HG02884 (cell line): ENCODE data around the gene TM7SF2.
"Not testable (repeated sequence)": the region's sequence is repeated elsewhere in the genome, so short reads cannot be mapped to it uniquely, and the experiment has no call there.

Experiments
- ATAC-seq: cut with Tn5 transposase; IDR thresholded peaks from one replicate; pipeline ENCODE4 v1.9.1; 2021; ENCODE audit warnings: mild to moderate bottlenecking, moderate library complexity; ENCODE audit not compliant: unreplicated experiment

TM7SF2 gene

DNA sequence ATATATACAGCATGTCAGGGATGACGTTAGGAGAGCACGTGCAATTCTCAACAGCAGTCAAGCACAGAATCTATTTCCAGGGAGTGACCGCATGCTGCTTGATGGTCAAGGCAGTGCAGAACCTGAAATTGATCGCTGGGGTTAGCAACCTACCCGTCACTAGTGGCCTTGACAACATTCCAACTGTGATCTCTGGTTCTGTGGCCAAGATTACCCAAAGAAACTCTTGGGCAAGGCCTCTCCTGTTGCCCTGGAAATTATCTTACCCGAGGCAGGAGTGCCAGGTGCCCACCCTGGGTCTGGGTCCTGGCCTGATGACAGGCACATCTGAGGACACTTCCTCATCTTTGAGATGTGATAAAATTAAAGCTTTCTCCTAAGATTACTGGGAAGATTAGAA, 2.2 kb downstream of the TM7SF2 start:
- ATAC-seq: no peak

GRCh38 chr11:65114538-65115171, 3.0 kb downstream of the TM7SF2 start:
- ATAC-seq: no peak

DNA sequence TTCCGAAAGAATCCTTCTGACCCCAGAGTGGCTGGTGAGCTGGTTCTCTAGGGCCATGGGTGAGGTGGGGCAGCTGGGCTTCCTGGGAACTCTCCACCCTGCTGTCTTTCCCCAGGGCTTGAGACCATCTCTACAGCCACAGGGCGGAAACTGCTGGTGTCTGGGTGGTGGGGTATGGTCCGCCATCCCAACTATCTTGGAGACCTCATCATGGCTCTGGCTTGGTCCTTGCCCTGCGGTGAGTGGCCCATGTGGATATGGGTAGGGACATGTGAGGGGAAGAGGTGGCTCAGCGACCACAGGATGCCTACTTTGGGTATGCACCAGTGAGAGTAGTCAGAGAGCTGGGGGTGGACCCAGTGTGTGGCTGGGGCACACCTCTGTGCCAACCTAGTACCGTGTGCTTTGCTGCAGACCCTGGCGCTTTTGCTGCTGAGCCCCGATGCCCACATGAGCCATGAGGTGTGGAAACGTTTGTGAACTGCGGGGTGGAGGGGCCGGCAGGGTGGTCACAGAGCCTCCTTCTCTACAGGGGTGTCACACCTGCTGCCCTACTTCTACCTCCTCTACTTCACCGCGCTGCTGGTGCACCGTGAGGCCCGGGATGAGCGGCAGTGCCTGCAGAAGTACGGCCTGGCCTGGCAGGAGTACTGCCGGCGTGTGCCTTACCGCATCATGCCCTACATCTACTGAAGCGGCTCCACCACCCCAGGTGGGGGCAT, 3.9 kb downstream of the TM7SF2 start:
- no peak for ATAC-seq

DNA sequence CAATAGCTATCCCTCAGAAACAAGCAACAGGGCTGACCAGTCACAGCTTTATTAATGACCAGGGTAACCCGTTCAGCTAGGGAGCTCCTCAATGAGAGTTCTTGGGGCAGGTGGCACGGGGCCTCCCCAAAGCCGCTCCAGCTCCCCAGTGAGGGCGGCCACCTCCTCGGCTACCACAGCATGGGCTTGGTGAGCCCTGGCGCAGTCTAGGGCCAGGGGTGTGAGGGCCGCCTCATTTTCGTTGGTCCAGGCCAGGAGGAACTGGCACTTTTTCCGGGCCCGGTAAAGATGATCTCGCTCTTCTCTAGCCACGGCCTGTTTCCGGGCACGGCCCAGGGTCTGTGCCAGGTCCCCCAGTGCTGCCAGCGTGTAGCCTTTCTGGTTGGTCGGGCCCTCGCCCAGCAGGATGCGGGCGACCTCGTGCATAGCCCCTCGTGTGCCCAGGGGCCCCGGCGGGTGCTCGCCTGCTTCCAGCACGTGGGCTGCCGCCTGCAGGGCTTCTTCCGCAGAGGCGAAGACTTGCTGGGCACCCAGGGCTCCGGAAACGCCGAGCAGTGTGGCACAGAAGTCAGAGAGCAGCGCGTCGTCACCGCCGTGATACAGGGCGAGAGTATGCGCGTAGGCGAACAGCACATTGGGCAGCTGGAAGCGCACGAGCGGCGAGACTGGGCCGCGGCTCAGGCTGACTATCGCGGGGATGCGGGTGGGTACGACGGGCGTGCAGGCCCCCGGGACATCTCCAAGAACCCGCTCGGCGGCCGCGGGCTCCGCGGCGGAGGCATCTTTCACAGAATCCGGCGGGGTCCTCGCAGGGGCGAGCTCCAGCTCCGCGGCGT, 4.9 kb downstream of the TM7SF2 start:
- ATAC-seq: no peak

- ATAC-seq: peak; percentile 54
These were observed 5.8 kb downstream of the TM7SF2 start, which contains the start of gene ZNHIT2 for GRCh38 chr11:65117206-65118096. ZNHIT2 (minus strand) TSS chr11:65117701; CDS start chr11:65117653, 48 bp downstream.

DNA sequence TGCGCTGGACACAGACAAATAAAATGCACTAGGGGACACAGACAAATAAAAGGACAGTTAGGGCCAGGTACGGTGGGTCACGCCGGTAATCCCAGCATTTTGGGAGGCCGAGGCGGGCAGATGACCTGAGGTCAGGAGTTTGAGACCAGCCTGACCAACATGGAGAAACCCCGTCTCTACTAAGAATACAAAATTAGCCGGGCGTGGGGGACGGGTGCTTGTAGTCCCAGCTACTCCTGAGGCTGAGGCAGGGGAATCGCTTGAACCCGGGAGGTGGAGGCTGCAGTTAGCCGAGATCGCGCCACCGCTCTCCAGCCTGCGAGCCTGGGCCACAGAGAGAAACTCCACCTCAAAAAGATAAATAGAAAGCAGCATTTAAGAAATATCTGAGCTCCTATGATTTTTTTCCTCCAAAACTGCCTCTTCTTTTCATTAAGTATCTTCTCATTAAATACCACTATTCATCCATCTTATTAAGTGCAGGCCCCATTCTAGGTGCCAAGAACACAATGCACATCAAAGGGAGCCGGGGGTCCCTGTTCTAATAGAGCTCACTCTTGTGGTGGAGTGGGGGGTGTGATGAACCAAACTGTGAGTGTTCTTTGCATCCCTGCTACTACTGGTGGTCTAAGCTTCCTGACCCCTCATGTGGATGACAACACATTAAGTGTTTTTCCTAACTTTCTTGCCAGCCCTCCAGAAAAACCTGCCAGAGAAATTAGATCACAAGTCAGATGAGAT, 6.6 kb downstream of the TM7SF2 start:
- ATAC-seq: no peak

DNA sequence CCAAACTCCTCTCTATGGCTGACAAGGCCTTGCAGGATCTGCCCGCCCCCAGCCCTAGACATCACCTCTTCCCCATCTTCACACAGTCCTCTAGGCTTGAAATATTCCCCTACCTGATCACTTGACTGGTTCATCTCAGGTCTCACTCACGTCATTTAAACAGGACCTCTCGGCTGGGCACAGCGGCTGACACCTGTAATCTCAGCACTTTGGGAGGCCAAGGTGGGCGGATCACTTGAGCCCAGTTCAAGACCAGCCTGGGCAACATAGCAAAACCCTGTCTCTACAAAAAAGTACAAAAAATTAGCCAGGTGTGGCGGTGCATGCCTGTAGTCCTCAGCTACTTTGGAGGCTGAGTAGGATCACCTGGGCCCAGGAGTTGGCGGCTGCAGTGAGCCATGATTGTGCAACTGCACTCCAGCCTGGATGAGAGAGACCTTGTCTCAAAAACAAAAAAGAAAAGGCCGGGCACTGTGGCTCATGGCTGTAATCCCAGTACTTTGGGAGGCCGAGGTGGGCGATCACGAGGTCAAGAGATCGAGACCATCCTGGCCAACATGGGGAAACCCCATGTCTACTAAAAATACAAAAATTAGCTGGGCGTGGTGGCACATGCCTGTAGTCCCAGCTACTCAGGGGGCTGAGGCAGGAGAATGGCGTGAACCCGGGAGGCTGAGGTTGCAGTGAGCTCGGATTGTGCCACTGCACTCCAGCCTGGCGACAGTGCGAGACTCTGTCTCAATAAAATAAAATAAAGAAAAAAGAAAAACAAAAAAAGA, 7.4 kb downstream of the TM7SF2 start:
- not testable (repeated sequence) for ATAC-seq

DNA sequence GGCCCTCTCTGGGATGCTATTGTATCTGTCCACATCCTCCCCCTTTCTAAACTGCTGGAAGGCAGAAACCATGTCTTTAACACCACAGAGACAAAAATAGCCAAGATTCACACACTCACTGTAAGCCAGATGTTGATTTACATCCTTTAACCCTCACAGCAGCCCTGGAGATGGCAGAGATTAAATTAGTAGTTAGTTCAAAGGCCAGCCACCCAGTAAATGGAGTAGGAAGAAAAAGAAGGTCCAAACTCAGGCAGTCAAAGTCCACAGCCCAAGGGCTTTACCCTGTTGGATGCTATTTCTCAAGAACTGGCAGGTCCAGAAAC, 8.0 kb downstream of the TM7SF2 start:
- ATAC-seq: no peak

DNA sequence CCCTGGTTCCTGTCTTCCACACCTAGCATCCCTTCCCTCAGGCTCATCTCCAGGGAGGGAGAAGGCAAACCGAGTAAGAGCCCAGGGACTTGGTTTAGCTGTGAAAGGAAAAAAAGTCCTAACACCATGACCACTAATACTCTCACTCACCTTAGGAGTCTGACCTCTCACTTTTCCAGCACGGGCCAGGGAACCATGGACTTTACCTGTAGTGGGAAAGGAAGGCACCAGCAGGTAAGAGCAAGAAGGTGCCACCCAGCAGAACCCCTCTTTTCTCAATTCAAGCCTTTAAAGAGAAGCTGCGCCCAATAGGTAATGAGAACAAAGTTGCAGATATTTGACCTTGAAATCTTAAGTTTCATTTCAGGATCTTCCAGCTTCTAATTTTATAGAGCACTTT, 9.2 kb downstream of the TM7SF2 start:
- no peak for ATAC-seq

DNA sequence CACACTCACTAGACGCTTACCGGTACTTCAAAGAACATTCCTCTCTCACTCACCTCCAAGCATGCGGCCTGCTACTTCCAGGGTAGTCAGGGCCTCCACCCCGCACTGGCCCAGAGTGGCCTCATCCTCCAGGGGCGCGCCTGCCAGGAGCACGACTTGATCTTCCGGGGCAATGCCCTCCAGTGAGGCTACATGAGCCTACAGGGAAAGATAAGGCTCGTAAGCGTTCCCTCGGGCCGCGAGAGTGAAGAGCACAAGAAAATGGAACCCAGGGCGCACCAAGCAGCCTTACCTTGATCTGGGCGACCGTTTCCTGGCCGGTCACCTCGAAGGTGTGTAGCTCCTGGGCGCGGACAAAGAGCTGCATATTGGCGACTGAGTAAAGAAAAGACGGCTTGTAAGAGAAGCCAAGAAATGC, 9.8 kb downstream of the TM7SF2 start:
- no peak for ATAC-seq

GRCh38 chr11:65121865-65122696, 10.4 kb downstream of the TM7SF2 start, which contains the start of the genes FAU and MRPL49:
FAU (minus strand) TSS chr11:65122134; CDS start chr11:65121813, 321 bp downstream.
MRPL49 (plus strand) TSS chr11:65122321; CDS start chr11:65122347, 26 bp downstream.
- ATAC-seq: peak; percentile 58

- ATAC-seq: no peak
These were observed 13.0 kb downstream of the TM7SF2 start for GRCh38 chr11:65124480-65125196.

GRCh38 chr11:65125197-65126056, 13.8 kb downstream of the TM7SF2 start:
- no peak for ATAC-seq

DNA sequence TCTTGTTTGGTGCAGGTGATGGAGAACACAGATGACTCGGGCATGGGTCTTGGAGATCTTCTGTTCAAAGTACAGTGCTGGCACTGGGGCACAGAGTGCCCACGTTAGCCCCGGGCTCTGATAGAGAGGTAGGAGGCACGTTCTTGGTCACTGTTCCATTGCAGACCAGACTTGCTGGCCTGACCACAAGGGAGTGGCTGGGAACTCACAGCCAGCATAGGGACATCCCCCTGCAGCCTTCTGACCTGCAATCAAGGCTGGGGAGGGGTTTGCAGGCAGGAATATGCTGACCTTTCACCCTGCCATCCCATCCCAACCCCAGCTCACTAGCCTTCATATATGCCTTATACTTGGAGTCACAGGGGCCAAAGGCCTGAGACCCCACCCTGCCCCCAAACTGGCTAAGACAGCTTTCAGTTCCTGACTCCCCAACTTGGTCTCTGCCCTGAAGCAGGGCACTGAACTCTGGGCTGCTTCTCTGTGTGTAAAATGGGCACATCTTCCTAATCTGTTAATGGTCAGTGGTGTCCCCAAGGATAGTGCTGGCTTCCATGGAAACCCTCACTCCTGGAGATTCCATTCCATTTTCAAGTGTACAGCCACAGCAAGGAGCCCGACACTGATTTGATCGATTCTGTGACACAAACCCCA, 15.1 kb downstream of the TM7SF2 start:
- ATAC-seq: no peak

- no peak for ATAC-seq
These were observed 16.0 kb downstream of the TM7SF2 start for GRCh38 chr11:65127473-65128181.
